RWPE1 (cell line): ENCODE data around the gene METTL16.

Experiments used
- CTCF ChIA-PET: fragments of 350-600 bp; sonication (Branson Sonifier 250); formaldehyde crosslinking; extraction: SDS; loops from one replicate; lab custom pipeline; 2021; lab: Yijun Ruan, JAX
- POLR2A ChIA-PET: fragments of 400-600 bp; formaldehyde crosslinking; extraction: SDS; loops from one replicate; lab custom pipeline; 2020; ENCODE audit warnings: antibody characterized with exemption; ENCODE audit not compliant: low non-redundant PET; lab: Yijun Ruan, JAX
- DNase-seq: peaks from one replicate; pipeline ENCODE4 v3.0.0; 2012; ENCODE audit warnings: low spot score
- H3K27ac ChIP-seq: fragments of 450-650 bp; 2 replicates; pipeline ENCODE4 v1.5.1; 2017
- TF ChIP-seq, protein P1 (sequence below): fragments of 450-650 bp; conservative IDR thresholded peaks from 2 replicates; pipeline ENCODE4 v1.5.1; 2017; ENCODE audit warnings: low read depth, mild to moderate bottlenecking

The METTL16 gene

DNA sequence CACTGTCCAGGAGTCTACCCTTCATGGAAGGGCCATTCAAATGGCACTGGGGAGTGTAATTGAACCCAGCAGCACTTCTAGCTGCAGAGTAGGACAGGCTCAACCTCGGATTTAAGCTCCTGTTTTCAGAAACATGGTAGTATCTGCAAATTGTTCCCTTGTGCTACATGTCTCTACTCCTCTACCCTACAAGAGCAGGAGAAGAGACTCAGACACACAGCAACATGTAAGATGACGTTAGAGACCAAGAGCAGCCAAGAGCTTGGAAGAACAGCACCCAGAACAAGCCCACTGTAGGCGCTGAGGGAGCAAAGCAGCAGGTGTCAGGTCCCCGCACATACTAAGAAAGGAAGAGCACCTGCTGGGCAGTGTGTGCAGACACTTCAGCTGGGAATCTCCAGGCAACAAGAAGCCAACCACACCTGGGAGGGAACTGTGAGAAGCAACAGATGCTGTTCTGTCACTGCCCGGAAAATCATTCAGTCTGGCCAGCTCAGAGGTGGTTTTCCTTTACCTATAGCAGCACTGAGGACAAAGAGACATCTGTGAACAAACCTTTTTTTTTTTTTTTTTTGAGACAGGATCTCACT, 75.3 kb downstream of the METTL16 start:
- ChIA-PET CTCF (no interaction called here), POLR2A (no interaction called here)
- no peak for DNase-seq
- H3K27ac ChIP-seq, result no peak overlapping the region
- TF ChIP-seq, protein P1, sequence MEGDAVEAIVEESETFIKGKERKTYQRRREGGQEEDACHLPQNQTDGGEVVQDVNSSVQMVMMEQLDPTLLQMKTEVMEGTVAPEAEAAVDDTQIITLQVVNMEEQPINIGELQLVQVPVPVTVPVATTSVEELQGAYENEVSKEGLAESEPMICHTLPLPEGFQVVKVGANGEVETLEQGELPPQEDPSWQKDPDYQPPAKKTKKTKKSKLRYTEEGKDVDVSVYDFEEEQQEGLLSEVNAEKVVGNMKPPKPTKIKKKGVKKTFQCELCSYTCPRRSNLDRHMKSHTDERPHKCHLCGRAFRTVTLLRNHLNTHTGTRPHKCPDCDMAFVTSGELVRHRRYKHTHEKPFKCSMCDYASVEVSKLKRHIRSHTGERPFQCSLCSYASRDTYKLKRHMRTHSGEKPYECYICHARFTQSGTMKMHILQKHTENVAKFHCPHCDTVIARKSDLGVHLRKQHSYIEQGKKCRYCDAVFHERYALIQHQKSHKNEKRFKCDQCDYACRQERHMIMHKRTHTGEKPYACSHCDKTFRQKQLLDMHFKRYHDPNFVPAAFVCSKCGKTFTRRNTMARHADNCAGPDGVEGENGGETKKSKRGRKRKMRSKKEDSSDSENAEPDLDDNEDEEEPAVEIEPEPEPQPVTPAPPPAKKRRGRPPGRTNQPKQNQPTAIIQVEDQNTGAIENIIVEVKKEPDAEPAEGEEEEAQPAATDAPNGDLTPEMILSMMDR, result no peak

DNA sequence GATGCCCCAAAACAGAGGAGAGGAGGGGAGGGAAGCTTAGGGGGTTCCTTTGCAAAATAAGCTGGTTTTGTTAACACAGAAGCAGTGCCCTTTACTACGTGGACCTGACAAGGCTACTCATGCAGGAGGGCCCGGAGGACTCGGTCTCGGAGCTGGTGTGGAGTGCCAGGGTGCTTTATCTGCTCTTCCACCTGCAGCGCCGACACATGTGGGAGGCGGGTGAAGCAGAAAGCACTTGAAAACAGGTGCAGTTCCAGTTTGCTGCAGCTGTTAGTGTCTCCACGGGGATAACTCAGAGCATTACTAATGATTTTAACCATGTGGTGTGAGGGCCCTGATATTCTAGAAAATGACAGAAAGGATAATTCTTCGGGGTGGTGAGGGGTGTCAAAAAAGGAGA, 75.8 kb downstream of the METTL16 start:
- ChIA-PET POLR2A (no interaction called here), CTCF (no interaction called here)
- no peak for DNase-seq
- TF ChIP-seq, protein P1, result no peak
- no peak overlapping the region for H3K27ac ChIP-seq

DNA sequence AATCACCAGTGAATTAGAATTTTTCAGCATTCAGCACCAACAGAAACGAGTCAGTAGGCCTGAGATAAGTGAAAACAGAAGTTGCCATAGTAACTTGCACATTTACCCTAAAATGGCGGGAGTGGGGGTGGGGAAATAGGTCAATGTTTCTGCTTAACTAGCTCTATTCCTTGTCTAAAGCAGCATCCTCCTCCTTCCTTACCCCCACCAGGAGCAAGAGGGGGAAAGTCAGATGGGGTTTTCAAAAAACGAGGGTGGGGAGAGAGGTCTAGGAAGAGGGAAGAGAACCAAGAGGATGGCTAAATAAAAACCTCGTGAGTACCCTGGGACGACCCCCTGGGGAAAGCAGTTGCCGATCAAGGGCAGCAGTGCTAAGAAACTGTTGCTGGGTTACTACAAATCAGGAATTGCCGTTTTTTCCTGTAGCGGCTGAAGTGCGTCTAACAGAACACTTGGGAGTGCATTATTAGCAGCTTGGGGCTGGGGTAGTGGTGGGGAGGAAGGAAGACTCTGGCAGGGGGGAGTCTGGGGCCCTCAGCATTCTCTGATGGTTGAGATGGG, 76.4 kb downstream of the METTL16 start:
- POLR2A ChIA-PET, result no interaction called here
- H3K27ac ChIP-seq, result no peak overlapping the region
- CTCF ChIA-PET, result interaction anchor here (0.5 kb wide), 1 partner anchor 678 kb away, joined by 4 read pairs; no protein-coding TSS in a partner anchor
- TF ChIP-seq, protein P1, result no peak
- DNase-seq, result no peak

DNA sequence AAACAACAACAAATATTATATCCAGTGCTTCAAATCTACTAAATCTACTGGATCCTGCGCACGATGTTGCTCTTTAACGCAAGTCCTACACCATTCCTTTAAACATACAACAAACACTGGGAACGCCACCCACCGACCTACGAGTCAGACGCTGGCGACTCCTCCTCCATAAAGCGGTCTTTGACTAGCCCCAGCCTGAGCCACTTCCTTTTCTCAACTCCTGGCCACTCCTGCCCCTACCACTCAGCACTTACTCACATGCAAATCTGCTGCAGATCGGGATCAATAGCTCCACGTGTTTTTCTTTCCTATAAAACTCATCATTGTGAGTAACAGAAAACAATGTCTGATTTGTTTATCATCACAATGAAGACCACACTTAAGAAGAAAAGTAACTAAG, 78.0 kb downstream of the METTL16 start:
- TF ChIP-seq, protein P1, result no peak
- POLR2A ChIA-PET, result no interaction called here
- CTCF ChIA-PET, result interaction anchor here (0.6 kb wide), 2 partner anchors 18 to 36 kb away, joined by 3 to 6 read pairs; no protein-coding TSS in a partner anchor
- no peak overlapping the region; the same call in 1 of the 2 replicates for H3K27ac ChIP-seq
- peak; percentile 12 for DNase-seq

DNA sequence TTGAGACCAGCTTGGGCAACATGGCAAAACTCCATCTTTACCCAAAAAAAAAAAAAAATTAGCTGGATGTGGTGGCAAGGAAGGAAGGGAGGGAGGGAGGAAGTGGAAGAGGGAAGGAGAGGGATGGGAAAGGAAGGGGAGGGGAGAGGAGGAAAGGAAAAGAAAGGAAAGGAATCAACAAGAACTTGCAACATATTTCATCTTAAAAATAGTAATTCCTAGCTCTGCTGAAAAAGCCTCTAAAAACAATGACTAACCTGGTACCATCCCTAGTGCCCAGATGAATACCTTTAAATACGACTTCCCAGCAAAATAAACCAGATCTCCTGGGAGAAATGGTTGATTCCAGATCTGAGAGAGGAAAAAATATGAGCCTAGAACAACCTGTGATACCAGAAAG, 83.8 kb downstream of the METTL16 start:
- POLR2A ChIA-PET, result no interaction called here
- CTCF ChIA-PET, result interaction anchor here (0.5 kb wide), 1 partner anchor 212 kb away, joined by 3 read pairs; no protein-coding TSS in a partner anchor
- DNase-seq, result no peak
- no peak overlapping the region for H3K27ac ChIP-seq
- TF ChIP-seq, protein P1, result no peak

DNA sequence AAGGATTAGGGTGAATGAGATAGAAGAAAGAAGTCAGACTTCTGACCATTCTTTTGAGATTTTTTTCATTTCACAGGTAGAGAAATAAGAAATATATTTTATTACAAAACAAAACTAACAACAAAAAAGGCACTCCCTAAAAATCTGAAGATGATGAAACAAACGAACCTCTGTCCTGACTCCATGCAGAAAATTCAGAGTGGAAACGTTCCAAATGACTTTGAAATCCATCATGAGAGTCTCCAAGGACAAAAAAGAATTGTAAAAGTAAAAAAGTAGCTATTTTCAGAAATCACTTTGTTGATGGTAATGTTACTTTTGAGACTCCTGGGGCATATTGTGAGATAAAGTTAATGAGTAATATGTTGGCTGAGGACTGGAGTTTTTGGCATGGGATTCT, 84.5 kb downstream of the METTL16 start:
- DNase-seq, result no peak
- TF ChIP-seq, protein P1, result no peak
- POLR2A ChIA-PET, result no interaction called here
- CTCF ChIA-PET, result no interaction called here
- H3K27ac ChIP-seq, result peak overlapping the region; percentile 29; the same call in 1 of the 2 replicates
